K562 (cell line): ENCODE results near the gene PARP14. TPM values are rescaled to one million over a fixed set of nuclear protein-coding genes. Genes with fewer than 3 reads are reported as not detected.

Experiments
- ATAC-seq: fragments of 200-7000 bp; cut with Tn5 transposase; 3 replicates; pipeline ENCODE4 v1.9.1; 2020; ENCODE audit warnings: moderate library complexity
- BruUV-seq: library from RNA; stranded (reverse); fragments of 400-500 nt; replicated peaks from 2 replicates; lab custom pipeline; 2021; lab: Mats Ljungman, UMichigan
- CTCF ChIA-PET: fragments of 300-600 bp; formaldehyde crosslinking; extraction: SDS; loops from one replicate; lab custom pipeline; 2021; ENCODE audit warnings: low intra/inter-chr PET ratio; lab: Yijun Ruan, JAX
- POLR2A ChIA-PET: fragments of 300-600, 350-650 bp; sonication (Branson Sonifier 250); formaldehyde crosslinking; extraction: SDS; loops from one replicate; lab custom pipeline; 2021; ENCODE audit warnings: antibody characterized with exemption, inconsistent platforms; lab: Yijun Ruan, JAX
- DNase-seq, 4 experiments: peaks; one replicate each; pipeline versions ENCODE4 v3.0.0 to v3.0.0-alpha.2; 2011 to 2018; ENCODE audit warnings: low spot score in 3 of 4, mixed read lengths in 3 of 4; ENCODE audit errors: extremely low read depth in 1 of 4
- FAIRE-seq: peaks from 2 replicates; lab custom pipeline; 2011; peaks lifted over from hg19 to GRCh38; lab: Jason Lieb, UNC
- H2AFZ ChIP-seq: 2 replicates; pipeline ENCODE4 v1.6.0; 2011; ENCODE audit warnings: low read depth, low read length, control low read depth, inconsistent platforms
- H3K27ac ChIP-seq: fragments of 200-600 bp; 3 replicates; pipeline ENCODE4 v1.8.0; 2011; ENCODE audit warnings: low read depth, mild to moderate bottlenecking, control low read depth, inconsistent platforms, low read length, moderate library complexity, mixed read lengths; ENCODE audit errors: extremely low read depth
- H3K27me3 ChIP-seq, 2 experiments: fragments of 300-600 bp in 1 of 2; 2 replicates in 1 of 2; 3 replicates in 1 of 2; pipeline versions ENCODE4 v1.6.0 to v1.8.0; 2011; ENCODE audit warnings: inconsistent platforms in 2 of 2, low read length in 2 of 2, mild to moderate bottlenecking in 1 of 2, mixed read lengths in 1 of 2, moderate library complexity in 1 of 2; ENCODE audit not compliant: control insufficient read depth in 2 of 2, insufficient read depth in 2 of 2
- H3K36me3 ChIP-seq: fragments of 300-600 bp; 3 replicates; pipeline ENCODE4 v1.8.0; 2011; ENCODE audit warnings: mild to moderate bottlenecking, low read length, inconsistent platforms; ENCODE audit not compliant: control insufficient read depth, insufficient read depth
- H3K4me1 ChIP-seq, 2 experiments: fragments of 200-600 bp in 1 of 2; replicated peaks in 1 of 2; 2 replicates in 1 of 2; 3 replicates in 1 of 2; pipeline versions ENCODE4 v1.5.1 to v1.8.0; 2011; ENCODE audit warnings: inconsistent platforms in 2 of 2, low read length in 2 of 2, mild to moderate bottlenecking in 1 of 2, mixed read lengths in 1 of 2, moderate library complexity in 1 of 2; ENCODE audit not compliant: control insufficient read depth in 2 of 2, insufficient read depth in 2 of 2
- H3K4me2 ChIP-seq: 2 replicates; pipeline ENCODE4 v1.6.1; 2011; ENCODE audit warnings: low read length, control low read depth, inconsistent platforms, mixed read lengths; ENCODE audit not compliant: insufficient read depth
- H3K4me3 ChIP-seq: fragments of 200-600 bp; sonication (generic), shearing (Covaris generic); 2 replicates; pipeline ENCODE4 v1.5.1; 2016; ENCODE audit warnings: control low read depth, inconsistent platforms
- H3K79me2 ChIP-seq: fragments of 200-600 bp; 3 replicates; pipeline ENCODE4 v1.8.0; 2011; ENCODE audit warnings: low read length, inconsistent platforms; ENCODE audit not compliant: control insufficient read depth, insufficient read depth
- H3K9ac ChIP-seq, 2 experiments: 2 replicates each; pipeline versions ENCODE4 v1.6.0 to v1.6.1; 2011; ENCODE audit warnings: low read depth in 2 of 2, low read length in 2 of 2, control low read depth in 1 of 2, inconsistent platforms in 1 of 2, mild to moderate bottlenecking in 1 of 2, mixed read lengths in 1 of 2; ENCODE audit not compliant: insufficient read depth in 1 of 2
- H3K9me1 ChIP-seq: one replicate; pipeline ENCODE4 v1.6.0; 2011; ENCODE audit warnings: inconsistent platforms, mild to moderate bottlenecking, low read length, moderate library complexity; ENCODE audit not compliant: control insufficient read depth, insufficient read depth
- H3K9me3 ChIP-seq: replicated peaks from 2 replicates; pipeline ENCODE4 v1.5.1; 2011; ENCODE audit warnings: low read depth, low read length, inconsistent platforms; ENCODE audit not compliant: control insufficient read depth, insufficient read depth
- H4K20me1 ChIP-seq: replicated peaks from 2 replicates; pipeline ENCODE4 v1.6.1; 2011; ENCODE audit warnings: low read length, inconsistent platforms, mixed read lengths; ENCODE audit not compliant: control insufficient read depth, insufficient read depth
- ATF3 ChIP-seq, 2 experiments: fragments of 450-650 bp in 1 of 2; sonication (generic) in 1 of 2; formaldehyde crosslinking in 1 of 2; IDR thresholded peaks in 1 of 2; conservative IDR thresholded peaks in 1 of 2; 2 replicates each; pipeline versions ENCODE4 v1.6.1 to v1.8.1; 2016 to 2023; ENCODE audit warnings: mild to moderate bottlenecking in 2 of 2, moderate library complexity in 2 of 2, inconsistent platforms in 1 of 2, missing genetic modification reagents in 1 of 2
- CCAR2 ChIP-seq: fragments of 200-400 bp; formaldehyde crosslinking; IDR thresholded peaks from 2 replicates; pipeline ENCODE4 v1.6.1; 2017; ENCODE audit warnings: mild to moderate bottlenecking, low read depth, low read length
- CEBPB ChIP-seq: fragments of 450-650 bp; IDR thresholded peaks from 2 replicates; pipeline ENCODE4 v1.6.1; 2016; ENCODE audit warnings: missing genetic modification characterization, missing compliant biosample characterization
- CEBPG ChIP-seq, 3 experiments: fragments of 200-800 bp in 1 of 3; sonication (Bioruptor generic) in 1 of 3; sonication (generic) in 1 of 3; formaldehyde crosslinking in 1 of 3; IDR thresholded peaks in 2 of 3; conservative IDR thresholded peaks in 1 of 3; 2 replicates each; pipeline versions ENCODE4 v1.6.1 to v1.8.0; 2016 to 2022; ENCODE audit warnings: missing compliant biosample characterization in 2 of 3, missing genetic modification characterization in 2 of 3, mild to moderate bottlenecking in 1 of 3, missing genetic modification reagents in 1 of 3
- FOSL1 ChIP-seq: fragments of 200-800 bp; sonication (Bioruptor generic); conservative IDR thresholded peaks from 2 replicates; pipeline ENCODE4 v1.6.1; 2016; ENCODE audit warnings: missing genetic modification characterization, missing compliant biosample characterization
- JUN ChIP-seq, 2 experiments: sonication (generic) in 1 of 2; formaldehyde crosslinking in 1 of 2; IDR thresholded peaks; 2 replicates each; pipeline versions ENCODE4 v1.6.1 to v1.8.0; 2012 to 2022; ENCODE audit warnings: borderline replicate concordance in 2 of 2, mild to moderate bottlenecking in 2 of 2, improper control_type of control experiment in 1 of 2, low read depth in 1 of 2, low read length in 1 of 2, missing genetic modification reagents in 1 of 2
- JUND ChIP-seq, 2 experiments: IDR thresholded peaks; 2 replicates in 1 of 2; 3 replicates in 1 of 2; pipeline ENCODE4 v1.6.1; 2011; ENCODE audit warnings: borderline replicate concordance in 2 of 2, low read depth in 2 of 2, low read length in 2 of 2, improper control_type of control experiment in 1 of 2, missing biosample characterization in 1 of 2, missing genetic modification characterization in 1 of 2, missing genetic modification reagents in 1 of 2
- MCM3 ChIP-seq: fragments of 450-650 bp; IDR thresholded peaks from 2 replicates; pipeline ENCODE4 v1.6.1; 2016
- MEIS2 ChIP-seq: fragments of 450-650 bp; IDR thresholded peaks from 2 replicates; pipeline ENCODE4 v1.6.1; 2014; ENCODE audit warnings: mild to moderate bottlenecking; ENCODE audit not compliant: partially characterized antibody
- NFIC ChIP-seq: fragments of 450-650 bp; IDR thresholded peaks from 2 replicates; pipeline ENCODE4 v1.6.1; 2017; ENCODE audit warnings: mild to moderate bottlenecking, inconsistent platforms
- NR2C2 ChIP-seq, 2 experiments: fragments of 200-800 bp in 1 of 2; sonication (Bioruptor generic) in 1 of 2; sonication (generic) in 1 of 2; formaldehyde crosslinking in 1 of 2; IDR thresholded peaks; 2 replicates each; pipeline versions ENCODE4 v1.6.1 to v1.8.0; 2016 to 2022; ENCODE audit warnings: mild to moderate bottlenecking in 1 of 2, missing compliant biosample characterization in 1 of 2, missing genetic modification characterization in 1 of 2, missing genetic modification reagents in 1 of 2
- POLR2B ChIP-seq: fragments of 450-650 bp; IDR thresholded peaks from 2 replicates; pipeline ENCODE4 v1.6.1; 2018; ENCODE audit warnings: low read depth; ENCODE audit not compliant: partially characterized antibody
- SMARCE1 ChIP-seq: fragments of 450-650 bp; IDR thresholded peaks from 2 replicates; pipeline ENCODE4 v1.7.1; 2016; ENCODE audit warnings: mild to moderate bottlenecking
- TEAD1 ChIP-seq, 2 experiments: fragments of 450-650 bp in 1 of 2; sonication (generic) in 1 of 2; formaldehyde crosslinking; IDR thresholded peaks; 2 replicates each; pipeline versions ENCODE4 v1.4.0 to v1.8.0; 2020 to 2022; ENCODE audit warnings: mild to moderate bottlenecking in 2 of 2, missing genetic modification reagents in 1 of 2
- ZBTB2 ChIP-seq: fragments of 450-650 bp; IDR thresholded peaks from 2 replicates; pipeline ENCODE4 v1.6.1; 2016; ENCODE audit warnings: antibody characterized with exemption
- ZNF133 ChIP-seq: fragments of 250-450 bp; sonication (Bioruptor Pico); IDR thresholded peaks from 2 replicates; pipeline ENCODE4 v1.4.0; 2020; ENCODE audit warnings: mild to moderate bottlenecking
- ZNF57 ChIP-seq: fragments of 450-650 bp; formaldehyde crosslinking; IDR thresholded peaks from 2 replicates; pipeline ENCODE4 v1.4.0; 2020; ENCODE audit warnings: mild to moderate bottlenecking, moderate library complexity
- ZNF589 ChIP-seq: fragments of 200-800 bp; sonication (Bioruptor generic); IDR thresholded peaks from 2 replicates; pipeline ENCODE4 v1.6.1; 2016; ENCODE audit warnings: low read depth, missing genetic modification characterization, missing compliant biosample characterization
- WGBS: fragments of 100-300 bp; shearing (Covaris generic); methylation state at CpG from one replicate; pipeline ENCODE4 v1.1.6; 2016; ENCODE audit warnings: low coverage, mixed read lengths; ENCODE audit not compliant: insufficient coverage; ENCODE audit errors: missing lambda C conversion rate; 5-methylcytosine and 5-hydroxymethylcytosine counted together
- in situ Hi-C: fragments of 300-500 bp; cut with MboI; formaldehyde crosslinking; loops from 4 replicates; pipeline ENCODE4 v1.15.0; 2018; ENCODE audit warnings: inconsistent platforms, mixed read lengths
- intact Hi-C: fragments of 100-400 bp; cut with micrococcal nuclease; formaldehyde crosslinking; loops from 2 replicates; pipeline ENCODE4 v1.14.2; 2022
- polyA plus RNA-seq, 8 experiments: library from polyadenylated mRNA; depleted of rRNA in 4 of 8; stranded (reverse) in 5 of 8; unstranded in 3 of 8; fragments of >200 nt; fragmentation: Nextera tagmentation in 2 of 8; fragmentation: Illumina TruSeq in 1 of 8; extraction: Ambion mirVana in 2 of 8; extraction: Trizol in 1 of 8; gene quantifications; 2 replicates each; pipeline versions ENCODE4 v1.2.1 to v1.2.3, GENCODE V29; 2011 to 2014; ENCODE audit warnings: inconsistent platforms in 1 of 8, missing spikeins in 1 of 8
- total RNA-seq, 7 experiments: library from RNA; depleted of rRNA in 6 of 7; stranded (reverse); fragments of >200 nt in 6 of 7; fragmentation: Illumina TruSeq in 2 of 7; extraction: Trizol in 2 of 7; gene quantifications; 2 replicates each; pipeline versions ENCODE4 v1.2.1 to v1.2.3, GENCODE V29; 2011 to 2021; ENCODE audit warnings: low replicate concordance in 1 of 7

PARP14 gene
- total and polyA plus RNA-seq, 9 of the 15 experiments (the other 6 are each of a cell fraction or from before 2014, with no cell fraction given), result 3.1 to 14.4 (median 9.0) TPM

- in situ Hi-C loops, result no loop called here
- POLR2A ChIA-PET, result no interaction called here
- TF ChIP-seq MEIS2, result peak; percentile 57
- peak; percentile 12; the same call in 1 of the 2 replicates for TF ChIP-seq SMARCE1
- TF ChIP-seq ZBTB2, result no peak
- peak; percentile 90 for TF ChIP-seq FOSL1 (tag)
- no peak for TF ChIP-seq CCAR2
- TF ChIP-seq JUND (IDR thresholded peaks at IDR 0.05; ENCODE audit: borderline replicate concordance, low read depth, low read length), result peak; percentile 76; the same call in 1 of the 2 replicates
- 0 out of 3 replicates have a peak, but pooled peaks have one; percentile 26 for TF ChIP-seq JUND (tag; IDR thresholded peaks at IDR 0.05; ENCODE audit: borderline replicate concordance, low read depth, low read length)
- TF ChIP-seq NR2C2 (CRISPR knock-in tag; IDR thresholded peaks at IDR 0.05), result no peak
- TF ChIP-seq NR2C2 (tag; IDR thresholded peaks at IDR 0.05), result 0 out of 2 replicates have a peak, but pooled peaks have one; percentile 18
- peak; percentile 81 for TF ChIP-seq ATF3 (IDR thresholded peaks at IDR 0.05)
- TF ChIP-seq ATF3 (CRISPR knock-in tag; conservative IDR thresholded peaks at IDR 0.05), result no peak
- TF ChIP-seq ZNF589 (CRISPR knock-in tag), result peak; percentile 63; the same call in 1 of the 2 replicates
- no peak for TF ChIP-seq POLR2B
- no peak for TF ChIP-seq NFIC
- no peak for TF ChIP-seq TEAD1 (CRISPR knock-in tag; IDR thresholded peaks at IDR 0.05)
- TF ChIP-seq JUN (IDR thresholded peaks at IDR 0.05; ENCODE audit: borderline replicate concordance, low read depth, low read length), result 0 out of 2 replicates have a peak, but pooled peaks have one; percentile 38
- TF ChIP-seq JUN (CRISPR knock-in tag; IDR thresholded peaks at IDR 0.05; ENCODE audit: borderline replicate concordance), result no peak
- TF ChIP-seq MCM3, result no peak
- TF ChIP-seq CEBPB (tag), result peak; percentile 47
- no peak for TF ChIP-seq ZNF57 (CRISPR knock-in tag)
- TF ChIP-seq ZNF133 (CRISPR knock-in tag), result no peak
- 0 out of 2 replicates have a peak, but pooled peaks have one; percentile 27 for TF ChIP-seq CEBPG (CRISPR knock-in tag; IDR thresholded peaks at IDR 0.05)
- TF ChIP-seq CEBPG (tag; conservative IDR thresholded peaks at IDR 0.05 in 1 of 2, IDR thresholded peaks at IDR 0.05 in 1 of 2), result peak; percentile 72 to 88
These were observed 64.9 kb downstream of the PARP14 start for GRCh38 chr3:122745369-122746021.

More at GRCh38 chr3:122745369-122746021, 64.9 kb downstream of the PARP14 start:
- intact Hi-C loops, result no loop called here
- H3K9me1 ChIP-seq, result no peaks in the 10 kb centered on the region
- H4K20me1 ChIP-seq, result no peaks in the 10 kb centered on the region
- no peak overlapping the region for H3K27ac ChIP-seq
- ATAC-seq (peak; percentile 49; the same call in 1 of the 3 replicates), FAIRE-seq (no peak), DNase-seq (peak in 1 of 4 experiments; percentile 5)
- no peaks in the 10 kb centered on the region for H3K79me2 ChIP-seq
- WGBS, result 33% methylated on average over 4 of the region's 4 CpGs
- H3K27me3 ChIP-seq, result no peaks in the 10 kb centered on the region
- H3K4me1 ChIP-seq, result peaks cover 0 to 7% of the 10 kb centered on the region in 2 experiments; a peak in 2 of 5 replicates
- no peaks in the 10 kb centered on the region for H3K9me3 ChIP-seq
- no peak overlapping the region for H2AFZ ChIP-seq
- no peak overlapping the region for H3K9ac ChIP-seq
- no peak overlapping the region for H3K4me2 ChIP-seq
- CTCF ChIA-PET, result no interaction called here
- H3K36me3 ChIP-seq, result no peaks in the 10 kb centered on the region
- no TSS peak for BruUV-seq
- H3K4me3 ChIP-seq, result no peak overlapping the region
